HEK293 (cell line): ENCODE measurements around the gene DNAL4.

Experiments used
- CTCF ChIP-seq: fragments of 450-650 bp; formaldehyde crosslinking; IDR thresholded peaks from 2 replicates; pipeline ENCODE4 v1.5.1; 2016; ENCODE audit warnings: missing biosample characterization, missing genetic modification characterization
- EGR2 ChIP-seq: fragments of 450-650 bp; formaldehyde crosslinking; IDR thresholded peaks from 2 replicates; pipeline ENCODE4 v1.5.1; 2016; ENCODE audit warnings: low read depth, missing biosample characterization, missing genetic modification characterization
- HOXA7 ChIP-seq: sonication (generic); formaldehyde crosslinking; IDR thresholded peaks from 2 replicates; pipeline ENCODE4 v1.8.1; 2022; ENCODE audit warnings: missing genetic modification reagents, borderline replicate concordance
- ZNF146 ChIP-seq: fragments of 450-650 bp; formaldehyde crosslinking; IDR thresholded peaks from 2 replicates; pipeline ENCODE4 v1.5.1; 2016; ENCODE audit warnings: missing biosample characterization, missing genetic modification characterization
- ZNF324 ChIP-seq: fragments of 450-650 bp; formaldehyde crosslinking; IDR thresholded peaks from 2 replicates; pipeline ENCODE4 v1.5.1; 2016; ENCODE audit warnings: missing biosample characterization, missing genetic modification characterization
- ZNF629 ChIP-seq: fragments of 450-650 bp; formaldehyde crosslinking; IDR thresholded peaks from 2 replicates; pipeline ENCODE4 v1.5.1; 2017; ENCODE audit warnings: missing biosample characterization, missing genetic modification characterization
- TF ChIP-seq, protein P1 (sequence below): fragments of 450-650 bp; formaldehyde crosslinking; IDR thresholded peaks from 2 replicates; pipeline ENCODE4 v1.5.1; 2016; ENCODE audit warnings: missing biosample characterization, missing genetic modification characterization, low read depth
- TF ChIP-seq, protein P2 (sequence below): fragments of 450-650 bp; IDR thresholded peaks from 2 replicates; pipeline ENCODE4 v1.5.1; 2018; ENCODE audit warnings: missing biosample characterization, missing genetic modification characterization
- TF ChIP-seq, protein P3 (sequence below): sonication (generic); formaldehyde crosslinking; IDR thresholded peaks from 2 replicates; pipeline ENCODE4 v1.8.1; 2022; ENCODE audit warnings: mild to moderate bottlenecking, moderate library complexity, missing genetic modification reagents

- no peak for TF ChIP-seq CTCF (tag by site-specific recombination)
- TF ChIP-seq, protein P1, sequence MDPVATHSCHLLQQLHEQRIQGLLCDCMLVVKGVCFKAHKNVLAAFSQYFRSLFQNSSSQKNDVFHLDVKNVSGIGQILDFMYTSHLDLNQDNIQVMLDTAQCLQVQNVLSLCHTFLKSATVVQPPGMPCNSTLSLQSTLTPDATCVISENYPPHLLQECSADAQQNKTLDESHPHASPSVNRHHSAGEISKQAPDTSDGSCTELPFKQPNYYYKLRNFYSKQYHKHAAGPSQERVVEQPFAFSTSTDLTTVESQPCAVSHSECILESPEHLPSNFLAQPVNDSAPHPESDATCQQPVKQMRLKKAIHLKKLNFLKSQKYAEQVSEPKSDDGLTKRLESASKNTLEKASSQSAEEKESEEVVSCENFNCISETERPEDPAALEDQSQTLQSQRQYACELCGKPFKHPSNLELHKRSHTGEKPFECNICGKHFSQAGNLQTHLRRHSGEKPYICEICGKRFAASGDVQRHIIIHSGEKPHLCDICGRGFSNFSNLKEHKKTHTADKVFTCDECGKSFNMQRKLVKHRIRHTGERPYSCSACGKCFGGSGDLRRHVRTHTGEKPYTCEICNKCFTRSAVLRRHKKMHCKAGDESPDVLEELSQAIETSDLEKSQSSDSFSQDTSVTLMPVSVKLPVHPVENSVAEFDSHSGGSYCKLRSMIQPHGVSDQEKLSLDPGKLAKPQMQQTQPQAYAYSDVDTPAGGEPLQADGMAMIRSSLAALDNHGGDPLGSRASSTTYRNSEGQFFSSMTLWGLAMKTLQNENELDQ (tag by site-specific recombination) = no peak
- TF ChIP-seq ZNF324 (tag by site-specific recombination) = no peak
- TF ChIP-seq HOXA7 = no peak
- TF ChIP-seq, protein P2, sequence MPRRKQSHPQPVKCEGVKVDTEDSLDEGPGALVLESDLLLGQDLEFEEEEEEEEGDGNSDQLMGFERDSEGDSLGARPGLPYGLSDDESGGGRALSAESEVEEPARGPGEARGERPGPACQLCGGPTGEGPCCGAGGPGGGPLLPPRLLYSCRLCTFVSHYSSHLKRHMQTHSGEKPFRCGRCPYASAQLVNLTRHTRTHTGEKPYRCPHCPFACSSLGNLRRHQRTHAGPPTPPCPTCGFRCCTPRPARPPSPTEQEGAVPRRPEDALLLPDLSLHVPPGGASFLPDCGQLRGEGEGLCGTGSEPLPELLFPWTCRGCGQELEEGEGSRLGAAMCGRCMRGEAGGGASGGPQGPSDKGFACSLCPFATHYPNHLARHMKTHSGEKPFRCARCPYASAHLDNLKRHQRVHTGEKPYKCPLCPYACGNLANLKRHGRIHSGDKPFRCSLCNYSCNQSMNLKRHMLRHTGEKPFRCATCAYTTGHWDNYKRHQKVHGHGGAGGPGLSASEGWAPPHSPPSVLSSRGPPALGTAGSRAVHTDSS (tag by site-specific recombination) = no peak
- TF ChIP-seq, protein P3, sequence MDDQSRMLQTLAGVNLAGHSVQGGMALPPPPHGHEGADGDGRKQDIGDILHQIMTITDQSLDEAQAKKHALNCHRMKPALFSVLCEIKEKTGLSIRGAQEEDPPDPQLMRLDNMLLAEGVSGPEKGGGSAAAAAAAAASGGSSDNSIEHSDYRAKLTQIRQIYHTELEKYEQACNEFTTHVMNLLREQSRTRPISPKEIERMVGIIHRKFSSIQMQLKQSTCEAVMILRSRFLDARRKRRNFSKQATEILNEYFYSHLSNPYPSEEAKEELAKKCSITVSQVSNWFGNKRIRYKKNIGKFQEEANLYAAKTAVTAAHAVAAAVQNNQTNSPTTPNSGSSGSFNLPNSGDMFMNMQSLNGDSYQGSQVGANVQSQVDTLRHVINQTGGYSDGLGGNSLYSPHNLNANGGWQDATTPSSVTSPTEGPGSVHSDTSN = no peak
- TF ChIP-seq ZNF629 (tag by site-specific recombination) = no peak
- TF ChIP-seq EGR2 (tag by site-specific recombination) = no peak
- TF ChIP-seq ZNF146 (tag by site-specific recombination) = no peak
Observed at GRCh38 chr22:38826386-38826785, 32.4 kb upstream of the DNAL4 start.
